ENCODE results near the gene SLC30A9. TPM values are rescaled to one million over a fixed set of nuclear protein-coding genes. Genes with fewer than 3 reads are reported as not detected.

SLC30A9 gene
- total and polyA plus RNA-seq, 2 of the 13 experiments (the other 11 are each of a cell fraction or from before 2014, with no cell fraction given): 27.5 to 72.8 TPM

DNA sequence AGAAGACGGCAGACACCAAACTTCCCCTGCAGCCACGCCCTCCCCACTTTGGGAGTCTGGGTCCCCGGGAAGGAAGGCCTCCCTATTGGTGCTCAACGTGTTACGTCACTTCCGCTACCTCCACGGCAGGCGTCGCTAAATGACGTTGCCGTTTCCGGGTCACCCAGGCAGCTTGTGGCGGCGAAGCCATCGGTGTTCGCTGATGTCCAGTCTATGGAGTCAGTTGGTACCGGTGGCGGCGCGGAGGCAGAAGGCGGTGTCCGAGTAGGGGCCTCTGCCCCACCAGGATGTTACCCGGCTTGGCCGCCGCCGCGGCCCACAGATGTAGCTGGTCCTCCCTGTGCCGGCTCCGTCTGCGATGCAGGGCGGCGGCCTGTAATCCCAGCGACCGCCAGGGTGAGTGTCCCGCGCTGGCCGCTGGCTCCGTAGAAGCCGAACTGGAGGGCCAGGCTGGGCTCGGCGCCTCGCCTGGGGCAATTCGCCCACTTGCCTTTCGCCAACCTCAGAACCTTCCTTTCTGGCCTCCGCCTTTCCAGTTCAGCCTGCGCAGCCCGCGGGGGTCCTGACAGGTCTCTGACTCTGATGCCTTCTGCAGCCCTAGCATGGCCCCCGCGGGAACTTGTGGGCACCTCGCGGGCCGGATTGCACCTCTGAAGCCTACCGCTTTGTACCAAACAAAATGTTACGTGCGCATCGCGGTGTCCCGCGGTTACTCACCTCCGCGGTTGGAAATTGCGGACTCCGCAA is at the start of gene SLC30A9 (continued):
- TF ChIP-seq ZSCAN21 (CRISPR knock-in tag; IDR thresholded peaks at IDR 0.05; ENCODE audit: borderline replicate concordance) (no peak; the same call in 1 of the 2 replicates), MYC (CRISPR knock-in tag; IDR thresholded peaks at IDR 0.05; ENCODE audit: borderline replicate concordance) (peak; percentile 57; the same call in 1 of the 2 replicates), HCFC1 (IDR thresholded peaks at IDR 0.05; ENCODE audit: low read depth, low read length) (peak; percentile 29; the same call in 1 of the 2 replicates), ZNF552 (CRISPR knock-in tag; IDR thresholded peaks at IDR 0.05; ENCODE audit: borderline replicate concordance) (peak; percentile 68; the same call in 1 of the 2 replicates), IKZF4 (CRISPR knock-in tag; IDR thresholded peaks at IDR 0.05; ENCODE audit: borderline replicate concordance, low read depth, not compliant biosample characterization) (peak; percentile 81), ETV6 (CRISPR knock-in tag; conservative IDR thresholded peaks at IDR 0.05) (peak; percentile 81; the same call in 1 of the 2 replicates), CBX1 (IDR thresholded peaks at IDR 0.05; ENCODE audit: low read depth) (peak; percentile 23), SNAPC2 (CRISPR knock-in tag; IDR thresholded peaks at IDR 0.05) (no peak), REPIN1 (CRISPR knock-in tag; IDR thresholded peaks at IDR 0.05; ENCODE audit: borderline replicate concordance, low read depth) (no peak; the same call in 1 of the 2 replicates), ZSCAN31 (CRISPR knock-in tag; IDR thresholded peaks at IDR 0.05; ENCODE audit: low read depth) (0 out of 2 replicates have a peak, but pooled peaks have one; percentile 46), ZNF138 (CRISPR knock-in tag; IDR thresholded peaks at IDR 0.05; ENCODE audit: low read depth) (no peak), ZNF577 (CRISPR knock-in tag; IDR thresholded peaks at IDR 0.05; ENCODE audit: borderline replicate concordance, low read depth) (no peak)
- TF ChIP-seq, protein P1, sequence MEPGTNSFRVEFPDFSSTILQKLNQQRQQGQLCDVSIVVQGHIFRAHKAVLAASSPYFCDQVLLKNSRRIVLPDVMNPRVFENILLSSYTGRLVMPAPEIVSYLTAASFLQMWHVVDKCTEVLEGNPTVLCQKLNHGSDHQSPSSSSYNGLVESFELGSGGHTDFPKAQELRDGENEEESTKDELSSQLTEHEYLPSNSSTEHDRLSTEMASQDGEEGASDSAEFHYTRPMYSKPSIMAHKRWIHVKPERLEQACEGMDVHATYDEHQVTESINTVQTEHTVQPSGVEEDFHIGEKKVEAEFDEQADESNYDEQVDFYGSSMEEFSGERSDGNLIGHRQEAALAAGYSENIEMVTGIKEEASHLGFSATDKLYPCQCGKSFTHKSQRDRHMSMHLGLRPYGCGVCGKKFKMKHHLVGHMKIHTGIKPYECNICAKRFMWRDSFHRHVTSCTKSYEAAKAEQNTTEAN (CRISPR knock-in tag; conservative IDR thresholded peaks at IDR 0.05): no peak; the same call in 1 of the 2 replicates
- TF ChIP-seq, protein P2, sequence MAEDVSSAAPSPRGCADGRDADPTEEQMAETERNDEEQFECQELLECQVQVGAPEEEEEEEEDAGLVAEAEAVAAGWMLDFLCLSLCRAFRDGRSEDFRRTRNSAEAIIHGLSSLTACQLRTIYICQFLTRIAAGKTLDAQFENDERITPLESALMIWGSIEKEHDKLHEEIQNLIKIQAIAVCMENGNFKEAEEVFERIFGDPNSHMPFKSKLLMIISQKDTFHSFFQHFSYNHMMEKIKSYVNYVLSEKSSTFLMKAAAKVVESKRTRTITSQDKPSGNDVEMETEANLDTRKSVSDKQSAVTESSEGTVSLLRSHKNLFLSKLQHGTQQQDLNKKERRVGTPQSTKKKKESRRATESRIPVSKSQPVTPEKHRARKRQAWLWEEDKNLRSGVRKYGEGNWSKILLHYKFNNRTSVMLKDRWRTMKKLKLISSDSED (CRISPR knock-in tag; IDR thresholded peaks at IDR 0.05): no peak
- TF ChIP-seq, protein P3, sequence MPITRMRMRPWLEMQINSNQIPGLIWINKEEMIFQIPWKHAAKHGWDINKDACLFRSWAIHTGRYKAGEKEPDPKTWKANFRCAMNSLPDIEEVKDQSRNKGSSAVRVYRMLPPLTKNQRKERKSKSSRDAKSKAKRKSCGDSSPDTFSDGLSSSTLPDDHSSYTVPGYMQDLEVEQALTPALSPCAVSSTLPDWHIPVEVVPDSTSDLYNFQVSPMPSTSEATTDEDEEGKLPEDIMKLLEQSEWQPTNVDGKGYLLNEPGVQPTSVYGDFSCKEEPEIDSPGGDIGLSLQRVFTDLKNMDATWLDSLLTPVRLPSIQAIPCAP (CRISPR knock-in tag; IDR thresholded peaks at IDR 0.05; ENCODE audit: low read depth): no peak

Measured in HepG2 (cell line).